NCI-H69 (cell line): ENCODE measurements around the gene GIMAP8.

Source experiments
- DNase-seq: peaks from one replicate; lab custom pipeline; 2025; lab: John Stamatoyannopoulos, UW

GIMAP8 gene

GRCh38 chr7:150411606-150412005 is 38.8 kb upstream of the GIMAP8 start:
- no peak for DNase-seq

DNA sequence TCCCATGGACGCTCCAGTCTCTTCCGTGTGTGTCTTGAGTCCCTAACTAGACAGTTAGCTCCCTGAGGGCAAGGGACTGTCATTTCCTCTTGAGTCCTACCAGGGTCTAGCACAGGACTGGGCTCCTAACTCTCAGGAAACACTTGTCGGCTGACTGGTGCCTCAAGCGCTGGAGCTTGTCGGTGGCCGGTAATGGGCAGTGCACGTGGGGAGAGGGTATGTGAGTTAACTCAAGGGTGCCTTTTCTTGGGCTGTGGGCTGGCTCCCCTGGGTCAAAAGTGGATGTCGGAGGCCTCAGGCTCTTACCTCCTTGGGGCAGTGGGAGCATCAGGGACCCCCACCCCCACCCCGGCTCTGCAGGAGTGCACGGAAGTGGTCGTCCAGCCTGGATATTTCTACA is 38.4 kb upstream of the GIMAP8 start:
- no peak for DNase-seq

DNA sequence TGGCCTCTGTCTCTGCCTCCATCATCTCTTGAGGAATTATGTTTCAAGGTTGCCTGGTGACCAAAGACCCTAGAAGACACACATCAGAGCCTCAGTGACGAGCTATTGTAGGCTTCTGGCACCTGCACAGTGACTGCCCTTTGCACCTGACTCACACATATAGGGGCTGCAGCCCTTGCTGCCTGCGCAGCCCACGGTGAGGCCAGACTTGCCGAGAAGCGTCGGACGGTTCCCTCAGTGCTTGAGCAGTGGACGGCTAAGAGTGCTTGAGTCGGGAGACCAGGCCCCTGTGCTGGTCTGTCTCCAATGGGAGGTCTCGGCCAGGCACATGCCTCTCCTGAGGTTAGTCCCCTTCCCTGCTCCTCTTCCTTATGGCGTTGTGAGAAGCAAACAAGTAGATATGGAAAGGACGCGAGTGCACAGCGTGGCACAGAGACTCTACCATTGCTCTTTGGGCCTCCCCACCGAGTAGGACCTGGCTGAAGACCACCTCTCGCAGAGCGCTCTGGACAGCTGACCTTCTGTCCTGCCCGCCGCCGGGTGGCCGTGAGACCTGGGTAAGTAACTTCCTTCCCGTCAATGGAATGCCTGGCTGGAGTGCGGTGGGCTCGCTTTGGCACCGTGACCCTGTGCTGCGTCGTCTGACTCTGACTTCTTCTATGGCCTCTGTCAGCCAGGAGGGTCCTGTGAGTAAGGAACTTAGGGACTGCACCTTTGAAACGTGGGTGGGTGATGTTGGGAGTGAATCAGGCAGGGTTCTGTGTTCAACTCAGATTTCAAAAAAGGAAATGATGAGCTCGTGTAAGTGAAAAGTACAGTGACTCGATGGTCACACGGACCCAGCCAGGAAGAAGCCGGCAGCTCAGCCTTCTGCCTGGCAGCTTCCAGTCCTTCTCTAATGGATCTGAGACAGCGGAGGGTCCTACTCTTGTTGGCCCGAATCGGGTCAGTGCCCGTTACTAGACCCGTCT is 37.6 kb upstream of the GIMAP8 start:
- no peak for DNase-seq

- DNase-seq, result no peak
These were observed 36.8 kb upstream of the GIMAP8 start for GRCh38 chr7:150413640-150414081.

DNA sequence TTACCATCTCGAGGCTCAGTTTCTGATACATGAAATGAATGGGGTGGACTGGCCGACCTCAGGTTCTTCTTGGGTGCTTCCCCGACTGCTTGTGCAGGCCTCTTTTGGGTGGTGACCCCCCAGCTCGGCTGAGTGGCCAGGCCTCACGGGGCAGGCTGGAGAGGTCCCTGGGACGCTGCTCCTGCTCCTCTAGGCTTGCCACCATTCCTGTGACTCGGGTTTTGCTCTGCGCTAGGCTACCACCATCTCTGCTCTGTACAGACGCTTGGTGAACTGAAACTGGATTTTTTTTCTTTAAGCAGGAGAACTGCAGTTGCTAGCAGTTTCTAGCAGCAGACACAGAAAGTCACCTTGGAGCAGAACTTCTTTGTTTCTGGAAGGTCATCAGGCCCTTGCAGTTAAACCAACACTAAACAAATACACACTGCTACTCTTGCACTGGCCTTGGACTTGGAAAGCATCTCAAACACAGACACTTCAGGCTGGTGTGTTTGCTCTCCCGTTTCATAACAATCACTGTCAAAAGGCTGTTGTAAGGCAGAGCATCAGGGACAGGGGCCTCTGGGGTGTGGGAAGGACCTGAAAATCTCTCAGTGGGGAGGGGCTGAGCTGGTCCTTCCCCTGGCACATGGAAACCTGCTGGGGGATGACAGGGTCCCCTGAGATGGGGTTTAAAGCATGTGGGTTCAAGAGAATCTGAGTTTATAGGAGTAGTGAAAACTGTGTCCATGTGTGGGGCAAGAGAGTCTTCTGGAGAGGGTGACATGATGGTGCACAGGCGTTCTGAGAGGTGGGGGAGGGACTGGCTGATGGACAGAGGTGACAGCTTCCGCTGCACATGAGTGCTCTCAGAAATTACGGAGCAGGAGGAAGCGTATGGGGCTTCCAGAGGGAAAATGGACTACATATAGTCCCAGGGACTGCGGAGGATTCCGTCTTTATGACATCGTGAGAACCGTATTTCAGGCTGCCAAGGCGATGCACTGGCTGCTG is 35.0 kb upstream of the GIMAP8 start:
- no peak for DNase-seq

GRCh38 chr7:150417239-150417638 is 33.2 kb upstream of the GIMAP8 start:
- DNase-seq, result no peak

GRCh38 chr7:150417863-150418262 is 32.6 kb upstream of the GIMAP8 start:
- peak; percentile 11 for DNase-seq

- no peak for DNase-seq
These were observed 30.2 kb upstream of the GIMAP8 start for GRCh38 chr7:150420242-150420641.

GRCh38 chr7:150420987-150421674 is 29.3 kb upstream of the GIMAP8 start:
- peak; percentile 89 for DNase-seq

DNA sequence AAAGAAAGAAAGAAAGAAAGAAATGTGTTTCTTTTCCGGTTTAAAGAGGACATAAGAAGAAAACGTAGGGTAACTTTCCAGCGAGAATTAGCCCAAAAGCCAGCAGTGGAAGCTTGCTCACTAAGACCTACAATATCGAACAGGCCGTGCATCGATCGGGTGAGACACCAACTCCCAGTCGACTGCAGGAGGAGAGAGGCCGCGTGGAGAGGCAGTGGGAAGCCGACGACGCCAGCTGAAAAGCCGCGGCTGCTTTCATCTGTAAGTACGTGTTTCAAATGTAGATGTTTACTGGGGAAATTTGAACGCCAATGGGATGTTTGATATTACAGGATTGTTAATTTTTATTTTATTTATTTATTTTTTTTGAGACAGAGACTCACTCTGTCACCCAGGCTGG is 28.6 kb upstream of the GIMAP8 start:
- no peak for DNase-seq

- no peak for DNase-seq
These were observed 24.8 kb upstream of the GIMAP8 start for GRCh38 chr7:150425670-150426069.

GRCh38 chr7:150428671-150429451 is 21.6 kb upstream of the GIMAP8 start:
- peak; percentile 98 for DNase-seq

GRCh38 chr7:150429699-150430098 is 20.7 kb upstream of the GIMAP8 start:
- no peak for DNase-seq

DNA sequence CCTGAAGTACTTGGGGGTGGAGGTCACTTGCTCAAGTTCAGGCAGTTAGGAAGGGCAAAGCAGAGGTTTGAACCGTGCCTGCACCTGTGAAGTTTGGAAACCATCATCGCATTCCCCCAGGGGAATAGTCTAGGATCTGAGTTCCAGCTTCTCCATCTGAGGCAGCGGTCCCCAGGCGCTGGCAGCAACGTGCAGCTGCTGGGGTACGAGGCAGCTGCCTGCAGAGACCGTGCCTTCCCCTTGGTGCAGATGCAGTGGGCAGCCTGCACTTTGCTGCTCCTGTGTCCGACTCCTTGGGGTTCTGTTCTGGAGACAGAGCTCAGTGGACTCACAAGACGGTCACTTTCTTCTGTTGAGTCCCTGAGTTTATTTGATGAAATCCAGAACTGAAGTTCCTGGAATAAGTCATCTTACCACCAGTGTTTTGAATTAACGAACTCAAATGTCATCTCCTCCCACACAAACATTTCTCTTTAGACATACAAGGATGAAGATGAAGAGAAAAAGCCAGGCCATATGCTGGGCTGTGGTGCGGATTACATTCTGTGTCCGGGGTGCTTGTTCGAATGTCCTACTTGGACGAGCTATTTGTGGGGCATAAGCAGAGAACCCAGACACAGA is 19.9 kb upstream of the GIMAP8 start:
- DNase-seq, result no peak

DNA sequence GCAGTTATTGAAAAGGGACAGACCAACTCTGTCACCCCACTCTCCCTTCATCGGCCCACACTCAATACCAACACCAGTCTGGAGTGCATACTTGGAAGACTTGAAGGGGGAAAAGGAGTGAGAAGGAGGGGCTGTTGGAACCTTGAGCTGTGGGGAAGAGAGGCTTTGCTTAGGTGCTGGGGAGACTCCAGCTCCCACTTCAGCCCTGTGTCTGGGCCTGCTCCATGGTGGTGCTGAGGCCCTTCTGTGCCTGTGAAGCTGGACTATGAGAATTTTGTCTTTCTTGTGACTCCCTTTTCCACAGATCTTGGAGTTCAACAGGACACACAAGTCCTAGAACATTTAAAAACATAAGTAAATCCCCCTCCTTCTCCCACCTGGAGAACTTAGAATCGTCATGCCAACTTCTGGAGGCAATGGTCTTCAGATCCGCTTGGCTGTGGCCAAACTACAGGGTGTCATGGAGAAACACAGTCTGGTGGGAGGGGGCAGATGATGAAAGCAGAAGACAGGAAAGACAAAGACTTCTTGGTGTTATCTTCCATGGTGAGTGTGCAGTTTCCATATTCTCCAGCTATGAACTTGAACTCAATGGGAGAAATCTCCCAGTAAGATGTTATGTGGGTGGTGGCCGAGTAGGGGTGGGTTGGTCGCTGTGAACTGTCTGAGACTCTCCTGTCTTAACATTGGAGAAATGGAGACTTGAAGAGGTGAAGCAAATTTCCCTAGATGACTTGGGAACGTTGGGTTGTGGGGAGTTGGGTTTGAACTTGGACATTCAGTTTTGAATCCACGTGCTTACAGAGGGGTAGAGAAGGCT is 18.4 kb upstream of the GIMAP8 start:
- no peak for DNase-seq

GRCh38 chr7:150432915-150433892 is 17.2 kb upstream of the GIMAP8 start:
- DNase-seq, result no peak

GRCh38 chr7:150434240-150434639 is 16.2 kb upstream of the GIMAP8 start:
- DNase-seq, result no peak

DNA sequence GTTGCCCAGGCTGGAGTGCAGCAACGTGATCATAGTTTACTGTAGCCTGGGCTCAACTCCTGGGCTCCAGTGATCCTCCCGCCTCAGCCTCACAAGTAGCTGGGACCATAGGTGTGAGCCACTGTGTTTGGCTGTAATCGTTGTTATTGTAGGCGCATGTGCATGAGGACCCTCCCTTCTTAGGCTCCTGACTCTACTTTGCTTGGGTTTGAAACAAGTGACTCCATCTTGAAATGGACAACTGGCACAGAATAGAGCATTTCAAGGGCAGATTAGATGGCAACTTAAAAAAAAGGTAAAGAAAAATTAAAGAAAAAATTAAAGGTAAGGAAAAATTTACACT is 15.4 kb upstream of the GIMAP8 start:
- DNase-seq, result no peak
